Activated T-helper 17 cell treated with anti-CD3 and anti-CD28 coated beads, Interleukin-2, amount 50 U/mL, for 72 hours (primary cell): ENCODE results near the gene SORCS3. TPM values are rescaled to one million over a fixed set of nuclear protein-coding genes. Genes with fewer than 3 reads are reported as not detected.

Experiments
- ATAC-seq: fragments of 150-1000 bp; cut with Tn5 transposase; replicated peaks from 2 replicates; pipeline ENCODE4 v1.10.0; 2021; ENCODE audit warnings: mild to moderate bottlenecking, moderate library complexity
- H3K27ac Mint-ChIP-seq: one replicate; pipeline ENCODE4 v1.8.0; 2022; ENCODE audit warnings: mixed read lengths
- H3K27me3 Mint-ChIP-seq: one replicate; pipeline ENCODE4 v1.8.0; 2022; ENCODE audit warnings: mixed read lengths
- H3K36me3 Mint-ChIP-seq: one replicate; pipeline ENCODE4 v1.8.0; 2022; ENCODE audit warnings: low read depth, mild to moderate bottlenecking, mixed read lengths
- H3K4me1 Mint-ChIP-seq: one replicate; pipeline ENCODE4 v1.8.0; 2022; ENCODE audit warnings: mixed read lengths
- H3K4me3 Mint-ChIP-seq: one replicate; pipeline ENCODE4 v1.8.0; 2022; ENCODE audit warnings: mild to moderate bottlenecking, mixed read lengths
- H3K9me3 Mint-ChIP-seq: one replicate; pipeline ENCODE4 v1.8.0; 2022; ENCODE audit warnings: mixed read lengths
- total RNA-seq, 2 donors: library from RNA; stranded (reverse); gene quantifications; one replicate each; pipeline ENCODE4 v1.2.3, GENCODE V29; 2022

SORCS3 gene
- total RNA-seq: not detected

DNA sequence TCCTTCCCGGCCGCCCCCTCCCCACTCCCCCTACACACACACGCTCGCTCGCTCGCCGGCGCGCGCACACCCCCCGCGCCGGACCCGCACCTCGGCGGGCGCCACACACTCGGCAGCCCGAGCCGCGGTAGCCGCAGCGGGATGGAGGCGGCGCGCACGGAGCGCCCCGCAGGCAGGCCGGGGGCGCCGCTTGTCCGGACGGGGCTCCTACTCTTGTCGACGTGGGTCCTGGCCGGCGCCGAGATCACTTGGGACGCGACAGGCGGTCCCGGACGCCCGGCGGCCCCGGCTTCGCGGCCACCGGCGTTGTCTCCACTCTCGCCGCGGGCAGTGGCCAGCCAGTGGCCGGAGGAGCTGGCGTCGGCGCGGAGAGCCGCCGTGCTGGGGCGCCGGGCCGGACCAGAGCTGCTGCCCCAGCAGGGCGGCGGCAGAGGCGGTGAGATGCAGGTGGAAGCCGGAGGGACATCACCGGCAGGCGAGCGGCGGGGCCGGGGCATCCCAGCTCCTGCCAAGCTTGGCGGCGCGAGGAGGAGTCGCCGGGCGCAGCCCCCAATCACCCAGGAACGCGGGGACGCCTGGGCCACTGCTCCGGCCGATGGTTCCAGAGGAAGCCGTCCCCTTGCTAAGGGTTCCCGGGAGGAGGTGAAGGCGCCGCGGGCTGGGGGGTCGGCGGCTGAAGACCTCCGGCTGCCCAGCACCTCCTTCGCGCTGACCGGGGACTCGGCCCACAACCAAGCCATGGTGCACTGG lies at the start of gene SORCS3:
Gene SORCS3 (plus strand): TSS at position 104 of the 750 bp plus-strand sequence.
- Mint-ChIP-seq H3K36me3 (no peaks in the 10 kb centered on the region), H3K4me3 (no peak within 1 kb of the TSS), H3K27me3 (peaks cover 49% of the 10 kb centered on the region), H3K4me1 (no peaks in the 10 kb centered on the region), H3K27ac (no peak within 1 kb of the TSS), H3K9me3 (no peaks in the 10 kb centered on the region)
- no peak for ATAC-seq

DNA sequence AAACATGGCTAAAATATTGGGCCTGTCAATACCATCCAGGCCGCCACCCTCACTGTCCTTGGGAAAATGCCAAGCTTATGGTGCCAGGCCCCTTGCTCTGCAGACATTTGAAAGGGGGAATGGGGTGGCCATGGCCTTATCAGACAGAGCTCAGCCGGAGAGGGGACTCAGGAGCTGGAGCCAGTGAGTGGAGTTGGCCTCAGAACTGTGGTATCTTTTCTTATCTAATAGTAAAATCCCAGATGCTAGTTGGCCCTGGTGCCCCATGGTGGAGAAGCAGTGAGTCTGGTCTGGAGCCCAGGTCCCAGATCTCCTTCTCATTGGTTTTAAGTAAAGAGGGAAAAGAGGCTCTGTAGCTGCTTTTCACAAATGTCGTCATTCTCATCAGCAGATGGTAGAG lies 49.6 kb upstream of the SORCS3 start:
- ATAC-seq: no peak
- no peaks in the 10 kb centered on the region for H3K9me3 Mint-ChIP-seq

DNA sequence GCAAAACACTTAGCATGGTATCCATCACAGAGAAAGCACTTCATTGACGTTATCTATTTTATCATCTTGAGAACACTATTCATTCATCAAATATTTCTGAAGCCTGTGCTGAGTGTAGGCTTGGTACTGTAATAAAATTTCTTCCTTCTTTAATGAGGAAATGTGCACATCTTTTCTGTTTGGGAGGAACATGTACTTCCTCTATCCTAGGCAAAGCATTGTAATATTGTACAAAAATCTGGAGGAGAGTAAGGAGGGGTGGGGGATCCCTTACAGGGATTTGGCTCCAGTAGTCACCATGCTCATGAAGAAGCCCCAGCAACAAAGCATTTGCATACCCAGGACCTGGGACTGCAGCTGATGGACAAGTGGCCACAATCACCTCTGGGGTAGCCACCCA lies 39.9 kb upstream of the SORCS3 start:
- H3K27ac Mint-ChIP-seq: no peak overlapping the region
- peaks cover 31% of the 10 kb centered on the region for H3K27me3 Mint-ChIP-seq
- ATAC-seq: no peak
- no peaks in the 10 kb centered on the region for H3K4me1 Mint-ChIP-seq
- H3K36me3 Mint-ChIP-seq: no peaks in the 10 kb centered on the region
- H3K4me3 Mint-ChIP-seq: no peak overlapping the region
- no peaks in the 10 kb centered on the region for H3K9me3 Mint-ChIP-seq

More for the DNA sequence above, 49.6 kb upstream of the SORCS3 start:
- peaks cover 22% of the 10 kb centered on the region for H3K27me3 Mint-ChIP-seq
- no peak overlapping the region for H3K27ac Mint-ChIP-seq
- H3K4me3 Mint-ChIP-seq: no peak overlapping the region
- H3K4me1 Mint-ChIP-seq: peaks cover 8% of the 10 kb centered on the region
- no peaks in the 10 kb centered on the region for H3K36me3 Mint-ChIP-seq

DNA sequence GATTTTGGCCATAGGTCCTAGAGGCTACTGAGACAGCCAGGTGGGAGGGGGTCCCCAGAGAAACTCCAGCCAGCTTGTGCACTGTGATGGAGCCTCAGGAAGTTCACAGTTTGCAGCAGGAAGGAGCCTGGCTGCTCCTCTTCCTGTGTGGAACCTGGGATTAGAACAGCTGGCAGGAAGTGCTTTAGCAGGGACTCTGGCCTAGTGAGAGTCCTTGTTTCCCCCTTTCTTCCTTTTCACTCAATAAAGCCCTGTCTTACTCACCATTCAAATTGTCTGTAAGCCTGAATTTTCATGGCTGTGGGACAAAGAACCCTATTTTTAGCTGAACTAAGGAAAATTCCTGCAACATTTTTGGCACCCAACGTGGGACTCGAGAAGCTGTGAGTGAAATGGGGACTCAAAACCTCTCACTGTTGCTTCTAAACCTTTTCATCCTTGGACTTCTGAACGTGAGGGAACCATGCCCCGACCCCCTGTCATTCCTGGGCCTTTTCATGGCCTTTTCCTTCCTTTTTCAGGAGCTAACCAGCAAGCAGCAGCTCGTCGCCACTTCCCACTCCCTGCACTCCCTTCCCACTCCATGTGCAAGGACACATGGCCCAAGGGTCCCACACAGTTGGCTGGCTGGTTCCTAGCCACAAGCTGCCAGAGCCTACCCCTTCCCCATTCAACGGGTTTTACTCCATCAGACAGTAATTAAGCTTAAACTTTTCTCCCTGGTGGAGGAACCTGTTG lies 32.8 kb upstream of the SORCS3 start:
- H3K4me3 Mint-ChIP-seq: no peak overlapping the region
- no peak for ATAC-seq
- peaks cover 7% of the 10 kb centered on the region for H3K9me3 Mint-ChIP-seq
- no peak overlapping the region for H3K27ac Mint-ChIP-seq
- no peaks in the 10 kb centered on the region for H3K36me3 Mint-ChIP-seq
- H3K27me3 Mint-ChIP-seq: peaks cover 14% of the 10 kb centered on the region
- no peaks in the 10 kb centered on the region for H3K4me1 Mint-ChIP-seq

DNA sequence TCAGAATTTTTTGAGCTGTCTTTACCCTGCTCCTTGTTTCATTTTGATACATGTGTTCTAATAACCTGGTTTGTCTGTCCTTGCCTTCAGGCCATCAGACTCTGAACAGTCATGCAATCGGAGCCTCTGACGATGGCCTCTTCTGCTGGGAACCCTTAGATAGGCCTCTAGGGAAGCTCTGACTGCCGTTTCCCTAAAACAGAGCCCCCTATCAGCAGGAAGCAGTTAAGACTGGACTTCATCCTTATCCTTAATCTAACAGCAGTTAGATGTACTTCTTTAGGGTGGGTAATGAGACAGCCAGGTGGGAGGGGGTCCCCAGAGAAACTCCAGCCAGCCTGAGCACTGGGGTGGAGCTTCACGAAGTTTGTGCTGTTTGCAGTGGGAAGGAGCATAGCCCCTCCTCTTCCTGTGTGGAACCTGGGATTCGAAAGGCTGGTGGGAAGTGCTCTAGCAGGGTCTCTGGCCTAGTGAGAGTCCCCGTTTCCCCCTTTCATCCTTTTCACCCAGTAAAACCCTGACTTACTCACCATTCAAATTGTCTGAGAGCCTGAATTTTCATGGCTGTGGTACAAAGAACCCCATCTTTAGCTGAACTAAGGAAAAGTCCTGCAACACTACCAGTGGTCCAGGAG lies 28.4 kb upstream of the SORCS3 start:
- Mint-ChIP-seq H3K9me3 (peaks cover 7% of the 10 kb centered on the region), H3K27me3 (peaks cover 5% of the 10 kb centered on the region), H3K27ac (no peak overlapping the region), H3K4me3 (no peak overlapping the region), H3K36me3 (no peaks in the 10 kb centered on the region), H3K4me1 (no peaks in the 10 kb centered on the region)
- no peak for ATAC-seq

DNA sequence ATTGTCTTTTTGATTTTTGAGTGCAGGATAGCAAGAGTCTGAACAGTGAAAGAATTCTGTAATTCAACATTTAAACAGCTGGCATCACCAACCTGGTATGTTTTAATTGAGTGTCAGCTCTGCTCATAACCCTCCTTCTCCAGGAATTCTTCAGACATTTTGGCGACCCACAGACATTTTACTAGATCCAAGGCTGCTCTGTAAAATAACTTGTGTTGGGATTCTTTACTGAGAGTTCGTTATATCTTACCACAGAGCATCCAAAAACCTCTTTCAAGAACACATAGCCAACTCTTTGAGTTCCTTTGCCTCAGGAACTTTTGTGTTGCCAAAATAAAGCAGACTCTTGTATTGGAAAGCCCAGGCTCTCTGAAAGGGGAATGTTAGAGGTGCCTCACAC lies 27.7 kb upstream of the SORCS3 start:
- H3K4me1 Mint-ChIP-seq: no peaks in the 10 kb centered on the region
- H3K9me3 Mint-ChIP-seq: peaks cover 7% of the 10 kb centered on the region
- no peaks in the 10 kb centered on the region for H3K36me3 Mint-ChIP-seq
- H3K27ac Mint-ChIP-seq: no peak overlapping the region
- H3K4me3 Mint-ChIP-seq: no peak overlapping the region
- H3K27me3 Mint-ChIP-seq: peaks cover 9% of the 10 kb centered on the region
- ATAC-seq: no peak

DNA sequence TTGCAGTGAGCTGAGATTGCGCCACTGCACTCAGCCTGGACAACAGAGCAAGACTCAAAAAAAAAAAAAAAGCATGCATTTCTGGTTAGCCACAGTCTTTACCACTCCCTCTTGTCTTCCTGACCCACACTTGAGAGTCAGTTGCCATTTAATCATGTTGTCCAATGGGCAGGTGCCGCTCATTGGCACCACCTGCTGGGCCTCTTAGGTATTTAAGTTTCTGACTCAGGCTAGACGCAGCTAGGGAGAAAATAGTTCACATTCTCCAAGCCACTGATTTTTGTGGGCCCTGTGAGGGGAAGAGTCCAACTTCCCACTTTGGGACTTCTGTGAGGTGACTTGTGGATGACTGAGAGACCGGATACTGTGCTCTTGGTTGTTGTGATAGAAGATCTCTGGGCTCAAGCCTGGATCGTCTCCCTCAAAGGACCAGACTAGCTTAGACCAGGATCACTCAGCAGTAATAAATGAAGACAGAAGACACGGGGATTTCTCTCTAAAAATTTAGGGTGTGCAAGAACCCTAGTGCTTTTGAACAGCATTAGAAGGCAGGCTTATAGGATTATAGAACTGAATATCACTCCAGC lies 26.8 kb upstream of the SORCS3 start:
- H3K9me3 Mint-ChIP-seq: peaks cover 2% of the 10 kb centered on the region
- H3K4me1 Mint-ChIP-seq: no peaks in the 10 kb centered on the region
- no peak overlapping the region for H3K4me3 Mint-ChIP-seq
- H3K27me3 Mint-ChIP-seq: peaks cover 9% of the 10 kb centered on the region
- no peak for ATAC-seq
- H3K36me3 Mint-ChIP-seq: no peaks in the 10 kb centered on the region
- H3K27ac Mint-ChIP-seq: no peak overlapping the region

DNA sequence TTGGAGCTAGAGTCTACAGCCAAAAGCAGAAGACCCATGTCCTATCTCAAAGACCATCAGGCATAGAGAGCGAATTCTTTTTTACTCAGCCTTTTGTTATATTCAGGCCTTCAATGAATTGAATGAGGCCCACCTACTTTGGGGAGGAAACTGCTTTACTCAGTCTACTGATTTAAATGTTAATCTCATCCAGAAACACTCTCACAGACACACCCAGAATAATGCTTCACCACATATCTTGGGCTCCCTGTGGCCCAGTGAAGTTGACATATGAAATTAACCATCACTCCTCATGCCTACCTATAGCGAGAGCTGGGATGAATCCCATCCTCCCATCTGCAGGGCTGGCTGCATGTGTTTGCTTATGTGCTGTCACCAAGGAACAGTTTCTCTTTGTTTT lies 26.0 kb upstream of the SORCS3 start:
- Mint-ChIP-seq H3K36me3 (no peaks in the 10 kb centered on the region), H3K4me3 (no peak overlapping the region), H3K27ac (no peak overlapping the region), H3K4me1 (no peaks in the 10 kb centered on the region), H3K9me3 (no peaks in the 10 kb centered on the region), H3K27me3 (peaks cover 13% of the 10 kb centered on the region)
- ATAC-seq: no peak

DNA sequence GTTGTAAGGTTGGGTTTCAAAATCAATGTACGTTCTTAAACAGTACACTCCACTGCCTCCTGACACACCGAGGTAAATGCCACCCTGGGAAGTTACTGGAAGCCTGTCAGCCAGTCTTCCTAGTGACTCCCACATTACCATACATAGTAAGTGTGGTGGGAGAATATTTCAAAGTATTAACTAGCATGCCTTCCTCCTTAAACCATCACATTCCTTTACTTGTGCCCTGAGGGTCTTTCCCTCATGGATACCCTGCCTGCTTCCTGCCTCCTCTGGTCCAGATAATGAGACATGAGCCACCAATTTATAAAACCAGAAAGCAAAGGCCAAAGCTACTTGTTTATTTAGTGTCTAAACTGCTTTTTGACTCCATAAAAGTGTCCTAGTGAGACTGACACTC lies 23.3 kb upstream of the SORCS3 start:
- no peak for ATAC-seq

DNA sequence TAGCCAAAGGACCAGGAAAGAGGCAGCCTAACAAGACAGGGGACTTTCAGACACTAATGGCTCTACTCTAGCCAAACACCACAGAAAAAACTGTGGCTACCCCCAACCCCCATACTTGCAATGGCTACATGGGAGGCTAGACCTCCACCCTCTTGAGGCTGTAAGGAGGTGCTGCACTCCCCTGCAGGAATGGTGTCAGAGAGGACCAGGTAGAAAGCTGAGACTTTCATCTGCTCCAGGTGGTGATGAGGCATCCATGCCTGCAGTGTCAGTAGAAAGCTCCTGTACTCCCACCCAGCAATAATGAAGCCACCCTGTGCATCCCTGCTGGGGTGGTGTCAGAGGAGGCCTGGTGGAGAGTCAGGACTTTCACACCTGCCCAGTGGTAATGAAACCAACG lies 18.9 kb upstream of the SORCS3 start:
- H3K4me1 Mint-ChIP-seq: no peaks in the 10 kb centered on the region
- no peaks in the 10 kb centered on the region for H3K9me3 Mint-ChIP-seq
- no peak for ATAC-seq

More for the DNA sequence above, 23.3 kb upstream of the SORCS3 start:
- Mint-ChIP-seq H3K9me3 (no peaks in the 10 kb centered on the region), H3K4me1 (no peaks in the 10 kb centered on the region), H3K4me3 (no peak overlapping the region), H3K36me3 (no peaks in the 10 kb centered on the region), H3K27ac (no peak overlapping the region), H3K27me3 (peaks cover 27% of the 10 kb centered on the region)

DNA sequence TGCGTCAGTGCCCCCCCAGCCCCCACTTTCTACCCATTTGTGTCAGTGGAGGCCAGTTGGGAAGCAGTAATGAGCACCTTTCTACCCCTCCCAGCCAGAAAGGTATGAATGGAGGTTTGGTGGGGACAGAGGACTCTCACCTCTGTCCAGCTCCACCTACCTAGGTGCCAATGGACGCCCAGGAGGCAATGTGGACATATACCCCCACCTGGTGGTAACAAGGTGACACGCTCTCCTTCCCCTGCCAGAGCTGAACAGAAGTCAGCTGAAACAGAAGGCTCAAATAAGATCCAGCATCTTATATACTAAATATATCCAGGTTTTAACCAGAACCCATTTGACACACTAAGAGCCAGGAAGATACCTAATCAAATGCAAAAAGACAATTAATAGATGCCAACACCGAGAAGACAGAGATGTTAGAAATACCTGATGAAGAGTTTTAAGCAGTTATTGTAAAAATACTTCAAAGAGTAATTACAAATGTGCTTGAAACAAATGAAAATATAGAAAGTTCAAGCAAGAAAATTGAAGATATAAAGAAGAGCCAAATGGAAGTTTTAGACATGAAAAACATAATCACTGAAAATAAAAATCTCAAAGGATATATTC lies 18.4 kb upstream of the SORCS3 start:
- no peaks in the 10 kb centered on the region for H3K9me3 Mint-ChIP-seq
- H3K27ac Mint-ChIP-seq: no peak overlapping the region
- H3K27me3 Mint-ChIP-seq: peaks cover 51% of the 10 kb centered on the region
- no peaks in the 10 kb centered on the region for H3K4me1 Mint-ChIP-seq
- H3K4me3 Mint-ChIP-seq: no peak overlapping the region
- no peaks in the 10 kb centered on the region for H3K36me3 Mint-ChIP-seq
- ATAC-seq: no peak

More for the DNA sequence above, 18.9 kb upstream of the SORCS3 start:
- Mint-ChIP-seq H3K27me3 (peaks cover 52% of the 10 kb centered on the region), H3K36me3 (no peaks in the 10 kb centered on the region), H3K4me3 (no peak overlapping the region), H3K27ac (no peak overlapping the region)

DNA sequence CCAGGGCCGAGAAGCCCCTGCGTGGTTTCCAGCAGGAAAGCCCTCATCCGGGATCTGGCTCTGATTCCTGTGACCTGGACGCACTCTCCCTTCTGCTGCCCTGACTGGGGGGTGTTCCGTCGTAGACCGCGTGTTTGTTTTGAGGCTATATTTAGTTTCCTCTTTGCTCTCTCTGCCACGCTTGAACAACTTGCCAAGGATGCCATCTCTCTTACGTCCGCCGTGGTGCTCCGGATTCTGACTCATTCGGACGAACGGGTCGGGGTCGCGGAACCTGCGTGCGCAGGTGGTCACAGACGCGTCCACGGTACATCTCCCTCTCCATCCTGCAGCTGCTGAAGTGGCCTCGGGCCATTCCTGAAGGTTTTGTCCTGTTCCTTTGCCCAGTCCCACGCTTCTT lies 10.4 kb upstream of the SORCS3 start:
- no peaks in the 10 kb centered on the region for H3K4me1 Mint-ChIP-seq
- H3K36me3 Mint-ChIP-seq: no peaks in the 10 kb centered on the region
- H3K9me3 Mint-ChIP-seq: no peaks in the 10 kb centered on the region
- peaks cover 44% of the 10 kb centered on the region for H3K27me3 Mint-ChIP-seq
- no peak overlapping the region for H3K4me3 Mint-ChIP-seq
- no peak for ATAC-seq
- no peak overlapping the region for H3K27ac Mint-ChIP-seq

DNA sequence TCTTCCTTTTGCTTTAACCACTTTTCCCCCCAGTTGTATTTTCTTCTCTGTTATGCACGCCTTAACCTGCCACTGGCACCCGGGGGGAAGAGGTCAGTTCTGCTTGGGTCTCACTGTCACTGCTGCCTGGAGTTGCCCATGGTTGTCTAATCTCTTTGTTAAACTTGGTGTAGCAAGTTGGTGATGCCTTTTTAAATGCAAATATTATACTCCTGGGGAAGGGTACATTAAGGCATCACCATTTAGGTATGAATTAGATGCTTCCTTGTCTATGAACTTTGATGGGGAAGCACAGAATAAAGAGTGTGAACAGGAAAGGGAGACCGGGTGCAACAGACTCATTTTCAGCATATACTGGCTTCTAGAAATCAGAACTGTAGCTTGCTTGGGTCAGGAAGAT lies 9.1 kb upstream of the SORCS3 start:
- Mint-ChIP-seq H3K27me3 (peaks cover 39% of the 10 kb centered on the region), H3K36me3 (no peaks in the 10 kb centered on the region), H3K27ac (no peak overlapping the region), H3K4me1 (no peaks in the 10 kb centered on the region), H3K4me3 (no peak overlapping the region), H3K9me3 (no peaks in the 10 kb centered on the region)
- ATAC-seq: no peak

DNA sequence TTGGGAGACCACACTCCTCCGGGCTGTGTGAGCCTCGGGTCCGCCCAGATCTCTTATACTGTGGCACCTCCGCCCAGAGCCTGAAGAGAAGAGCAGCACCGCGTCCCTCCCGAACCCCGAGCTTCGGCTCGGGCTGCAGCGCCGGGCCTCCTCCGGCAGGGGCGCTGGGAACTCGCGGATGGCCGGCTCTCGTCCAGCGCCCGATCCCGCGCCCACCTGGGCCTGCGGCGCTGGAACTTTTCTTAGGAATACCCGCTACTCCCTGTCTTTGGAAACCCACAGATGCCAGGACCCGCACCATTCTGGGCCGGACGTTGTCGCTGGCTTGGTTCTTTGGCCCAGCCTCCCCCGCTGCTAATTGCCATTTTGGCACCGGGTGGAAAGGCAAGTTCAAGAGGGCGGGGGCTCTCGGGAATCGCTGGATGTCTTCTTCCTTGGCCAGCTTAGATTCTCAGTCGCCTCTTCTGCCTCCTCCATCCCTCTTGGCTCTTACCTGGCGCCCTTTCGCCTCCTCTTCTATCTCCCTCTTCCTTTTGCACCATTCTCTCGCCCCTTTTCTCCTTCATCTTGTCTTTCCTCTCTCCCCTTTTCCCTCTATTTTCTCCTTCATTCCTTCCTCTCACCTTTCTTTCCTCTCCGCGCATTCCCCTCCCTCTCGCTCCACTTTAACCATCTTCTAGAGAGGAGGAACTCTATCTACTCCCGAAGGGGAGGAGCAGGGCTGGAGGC lies 2.1 kb upstream of the SORCS3 start:
- no peak for ATAC-seq
- Mint-ChIP-seq H3K27me3 (peaks cover 48% of the 10 kb centered on the region), H3K27ac (no peak overlapping the region), H3K4me1 (no peaks in the 10 kb centered on the region), H3K9me3 (no peaks in the 10 kb centered on the region), H3K4me3 (no peak overlapping the region), H3K36me3 (no peaks in the 10 kb centered on the region)
